ENCODE measurements around the gene KLHL18.

- TF ChIP-seq CTCF (conservative IDR thresholded peaks at IDR 0.05; ENCODE audit: low read depth, low read length) (no peak), POLR2A (IDR thresholded peaks at IDR 0.05; ENCODE audit: low read depth, low read length) (no peak), MAZ (IDR thresholded peaks at IDR 0.05; ENCODE audit: borderline replicate concordance, low read depth, low read length) (no peak), USF2 (IDR thresholded peaks at IDR 0.05; ENCODE audit: low read depth, low read length) (no peak), MAFK (IDR thresholded peaks at IDR 0.05; ENCODE audit: low read depth, low read length) (no peak), MXI1 (IDR thresholded peaks at IDR 0.05; ENCODE audit: borderline replicate concordance, low read depth, low read length) (no peak), RAD21 (IDR thresholded peaks at IDR 0.05; ENCODE audit: low read length) (no peak)
These were observed 2.2 kb upstream of the KLHL18 start for GRCh38 chr3:47280519-47280918.

All from IMR-90 (cell line).